IPS-NIHi7 (cell line): Measurements from ENCODE around the gene APOO.

Experiments
- DNase-seq: peaks from one replicate; pipeline ENCODE4 v3.0.0; 2012; ENCODE audit warnings: mixed read lengths; ENCODE audit errors: extremely low spot score

Gene APOO

GRCh38 chrX:23907498-23908218 lies at the start of gene APOO, which contains the start of gene CXorf58:
Gene APOO, minus strand, starts transcription at chrX:23907938. Its CDS starts 236 bp downstream, at chrX:23907702.
Gene CXorf58, plus strand, starts transcription at chrX:23908006. Its CDS starts 2,297 bp downstream, at chrX:23910303.
- DNase-seq, result peak; percentile 97

DNA sequence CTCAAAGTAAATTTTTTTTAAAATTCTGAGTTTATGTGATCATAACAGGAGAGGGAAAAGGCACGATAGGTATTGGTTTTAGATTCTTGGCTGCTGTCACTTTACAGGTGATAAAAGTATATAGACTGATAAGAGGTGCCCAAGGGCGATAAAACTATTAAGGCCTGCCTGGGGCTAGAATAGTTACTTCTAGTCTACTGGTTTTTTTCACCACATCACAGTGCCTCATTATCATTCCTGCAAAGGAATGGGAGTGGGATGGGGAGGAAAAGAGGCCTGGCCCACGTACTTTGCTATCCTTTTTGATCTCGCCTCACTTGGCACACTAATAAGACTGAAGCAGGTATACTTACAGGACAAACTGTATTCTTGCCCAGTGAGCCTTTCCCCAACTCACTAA lies 46.7 kb upstream of the APOO start:
- peak; percentile 24 for DNase-seq

- DNase-seq, result no peak
Observed at GRCh38 chrX:23953908-23954269, 46.2 kb upstream of the APOO start.

DNA sequence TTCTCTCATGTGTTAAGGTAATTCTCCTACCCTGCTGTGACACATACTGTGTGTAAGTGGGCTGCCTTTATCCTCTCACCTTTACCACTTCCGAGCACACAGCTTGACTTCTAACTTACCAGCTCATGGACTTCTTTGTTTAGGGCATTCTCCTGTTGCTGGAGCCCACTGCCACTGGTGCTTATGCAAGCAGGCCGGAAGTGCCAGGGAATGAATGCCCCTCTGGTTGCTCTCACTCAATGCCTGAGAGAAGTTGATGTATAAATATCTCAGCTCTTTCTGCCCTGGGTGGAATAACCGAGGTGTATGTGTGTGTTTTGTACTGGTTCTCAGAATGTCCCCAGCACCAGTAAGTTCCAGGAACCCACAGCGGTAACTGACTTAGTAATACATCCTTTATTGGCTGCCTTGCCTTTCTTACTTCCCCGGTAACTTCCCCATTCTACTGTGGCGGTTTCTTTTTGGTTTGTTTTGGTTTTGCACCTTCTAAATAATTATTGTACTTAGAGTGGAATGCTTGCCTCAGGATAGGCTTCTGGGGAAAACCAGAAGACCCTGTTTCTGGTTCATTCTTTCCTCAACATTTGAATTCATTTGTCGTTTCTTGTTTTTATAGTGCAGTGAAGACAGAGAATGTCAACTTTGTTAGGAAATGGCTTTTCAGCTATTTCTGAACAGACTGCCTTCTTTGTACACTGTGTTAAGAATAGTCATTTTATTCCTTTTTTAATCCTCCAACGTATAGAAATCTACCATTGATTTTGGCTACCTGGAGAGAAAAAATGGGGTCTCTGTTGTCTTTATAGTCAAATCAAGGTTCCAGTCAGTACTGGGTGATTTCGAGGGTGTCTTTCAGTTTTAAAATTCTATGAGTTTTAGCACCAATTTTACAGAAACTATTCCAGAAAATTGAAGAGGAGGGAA lies 45.5 kb upstream of the APOO start:
- peak; percentile 69 for DNase-seq

DNA sequence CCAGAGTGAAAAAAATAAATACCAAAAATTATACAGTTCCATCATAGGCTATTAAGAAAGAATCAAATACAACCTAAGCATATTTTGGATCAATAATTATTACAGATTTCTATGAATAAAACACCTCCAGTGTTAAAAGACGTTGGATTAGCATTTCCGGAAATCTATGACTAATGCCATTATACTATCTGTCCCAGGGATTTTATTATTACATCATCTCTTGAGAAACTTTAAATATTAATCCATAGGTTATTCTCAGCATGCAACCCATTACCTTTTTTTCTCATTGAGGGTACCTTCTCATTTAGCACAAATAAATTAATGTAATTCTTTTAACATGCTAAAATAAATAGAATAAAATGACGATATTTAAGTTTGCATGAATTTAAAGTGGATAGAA lies 44.7 kb upstream of the APOO start:
- no peak for DNase-seq

DNA sequence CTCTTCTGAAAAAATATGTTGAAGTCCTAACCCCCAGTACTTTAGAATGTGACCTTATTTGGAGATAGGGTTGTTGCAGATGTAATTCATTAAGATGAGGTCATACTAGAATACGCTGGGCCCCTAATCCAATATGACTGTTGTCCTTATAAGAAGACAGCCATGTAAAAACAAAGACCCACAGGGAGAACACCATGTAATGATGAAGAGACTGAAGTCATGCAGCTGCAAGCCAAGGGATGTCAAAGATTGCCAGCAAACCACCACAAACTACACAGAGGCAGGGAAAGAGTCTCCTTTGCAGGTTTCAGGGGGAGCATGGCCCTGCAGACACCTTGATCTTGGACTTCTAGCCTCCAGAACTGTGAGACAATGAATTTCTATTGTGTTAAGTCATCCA lies 37.5 kb upstream of the APOO start:
- no peak for DNase-seq

DNA sequence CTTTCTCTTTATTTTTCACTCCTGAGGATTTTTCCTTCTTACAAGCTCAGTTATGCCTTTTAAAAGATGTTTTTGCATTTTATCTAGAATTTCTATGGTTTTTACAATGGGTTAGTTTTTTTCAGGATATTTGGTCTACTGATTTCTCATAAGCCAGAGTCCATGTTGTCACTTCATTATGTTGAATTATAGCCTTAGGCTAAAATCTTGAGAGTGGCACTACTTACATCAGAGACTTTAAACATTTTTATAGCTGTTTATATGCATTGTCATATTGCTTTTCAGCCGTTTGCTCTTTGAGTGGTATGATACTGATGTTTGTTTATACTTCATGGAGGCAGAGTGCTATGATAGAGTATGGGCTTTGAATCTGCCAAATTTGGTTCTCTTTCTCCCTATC lies 36.5 kb upstream of the APOO start:
- DNase-seq, result no peak

DNA sequence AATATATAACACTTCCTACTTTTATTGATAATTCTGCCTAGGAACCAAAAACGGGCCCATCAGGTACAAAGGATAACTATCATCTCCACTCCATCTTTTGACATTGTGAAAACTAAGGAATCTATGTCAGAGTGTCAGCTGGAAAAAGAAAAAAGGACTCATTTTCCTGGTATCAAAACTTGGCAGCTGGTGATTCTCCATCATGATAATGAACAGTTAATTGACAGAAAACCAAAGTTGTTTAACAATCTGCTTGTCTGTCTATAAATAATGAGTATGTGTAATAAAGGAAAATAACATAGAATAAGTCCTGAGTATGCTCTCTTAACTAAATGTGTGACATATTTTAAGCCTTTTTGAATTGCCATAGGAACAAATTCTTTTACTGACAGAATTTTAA lies 31.5 kb upstream of the APOO start:
- DNase-seq, result no peak

GRCh38 chrX:23938690-23939089 lies 31.0 kb upstream of the APOO start:
- no peak for DNase-seq

GRCh38 chrX:23937100-23937499 lies 29.4 kb upstream of the APOO start:
- peak; percentile 26 for DNase-seq

GRCh38 chrX:23936180-23936579 lies 28.4 kb upstream of the APOO start:
- no peak for DNase-seq

DNA sequence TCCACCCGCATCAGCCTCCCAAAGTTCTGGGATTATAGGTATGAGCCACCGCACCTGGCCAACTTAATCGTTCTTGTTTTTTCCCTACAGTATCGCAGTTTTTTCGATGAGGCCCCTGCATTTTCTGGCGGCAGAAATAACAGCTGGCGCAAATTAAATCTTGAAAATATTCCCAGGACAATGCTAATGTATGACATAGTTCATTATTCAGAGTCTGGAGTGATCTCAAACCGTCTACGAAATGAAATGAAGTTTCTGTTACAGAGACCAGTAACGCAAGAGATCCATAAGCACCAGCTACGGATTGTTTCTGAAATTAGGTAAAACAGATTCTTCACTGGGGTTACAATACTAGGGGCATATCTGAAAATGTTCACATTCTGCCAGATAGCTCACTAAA lies 27.4 kb upstream of the APOO start:
- no peak for DNase-seq

DNA sequence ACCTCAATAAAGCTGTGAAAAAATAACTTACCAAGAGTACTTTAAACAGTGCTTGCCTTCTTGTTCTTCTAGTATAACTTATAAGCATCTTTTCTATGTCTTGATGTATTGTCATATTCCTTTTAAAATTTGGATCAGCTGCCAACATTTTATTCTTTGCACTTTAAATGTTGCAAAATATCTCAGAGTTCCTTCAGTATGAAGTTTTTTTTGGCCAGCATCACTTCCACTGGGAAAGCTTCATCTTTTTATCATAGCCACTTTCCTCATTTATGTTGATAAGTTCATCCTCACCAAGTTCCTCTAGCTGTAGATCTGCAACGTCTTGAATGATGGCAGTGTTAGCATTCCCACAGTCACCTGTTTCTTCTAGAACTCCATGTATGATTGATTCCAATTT lies 24.3 kb upstream of the APOO start:
- no peak for DNase-seq

DNA sequence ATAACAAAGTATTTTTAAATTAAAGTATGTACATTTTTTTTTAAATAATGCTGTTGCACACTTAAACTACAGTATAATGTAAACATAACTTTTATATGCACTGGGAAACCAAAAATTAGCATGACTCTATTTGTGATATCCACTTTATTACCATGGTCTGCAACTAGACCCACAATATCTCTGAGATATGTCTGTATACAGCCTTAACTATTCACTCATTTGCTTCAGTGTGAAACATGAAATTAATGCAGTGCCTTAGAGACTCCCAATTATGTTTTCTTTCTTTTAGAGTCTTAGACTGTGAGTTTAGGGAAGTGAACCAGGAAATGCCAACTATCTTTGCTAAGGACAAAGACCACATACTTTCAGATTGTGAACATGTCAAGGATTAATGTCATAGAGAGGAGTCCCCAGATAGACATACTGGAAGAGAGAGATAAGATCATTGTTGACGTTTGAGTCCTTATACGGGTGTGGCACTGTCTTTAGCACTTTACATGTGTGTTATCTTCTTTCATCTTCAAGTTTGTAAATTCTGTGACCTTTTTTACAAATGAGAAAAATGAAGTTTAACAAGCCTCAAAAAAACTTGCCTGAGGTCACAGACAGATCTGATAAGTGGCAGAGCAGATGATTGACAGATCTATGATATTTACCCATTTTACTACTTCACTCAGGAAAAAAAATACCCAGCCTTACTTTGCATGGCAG lies 23.3 kb upstream of the APOO start:
- DNase-seq, result no peak

DNA sequence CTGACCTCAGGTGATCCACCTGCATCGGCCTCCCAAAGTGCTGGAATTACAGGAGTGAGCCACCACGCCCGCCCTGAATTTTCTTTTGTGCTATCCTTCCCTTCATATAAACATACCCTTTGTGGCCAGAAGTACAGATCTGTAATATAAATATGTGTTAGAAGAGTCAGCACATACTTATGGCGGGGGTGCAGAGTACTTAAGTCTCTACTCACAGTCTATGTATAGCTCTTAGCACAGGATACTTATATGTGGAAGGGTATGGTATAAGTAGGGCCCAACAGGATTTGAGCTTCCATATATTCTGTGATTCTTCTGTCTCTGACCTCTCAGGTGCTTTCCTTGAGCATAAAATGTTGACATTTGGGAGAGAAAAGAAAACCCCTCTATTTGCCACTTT lies 18.3 kb upstream of the APOO start:
- DNase-seq, result no peak

- DNase-seq, result no peak
Observed at GRCh38 chrX:23919706-23920320, 12.1 kb upstream of the APOO start.

- DNase-seq, result no peak
Observed at GRCh38 chrX:23919148-23919547, 11.4 kb upstream of the APOO start.

GRCh38 chrX:23911126-23911835 lies 3.5 kb upstream of the APOO start:
- no peak for DNase-seq

DNA sequence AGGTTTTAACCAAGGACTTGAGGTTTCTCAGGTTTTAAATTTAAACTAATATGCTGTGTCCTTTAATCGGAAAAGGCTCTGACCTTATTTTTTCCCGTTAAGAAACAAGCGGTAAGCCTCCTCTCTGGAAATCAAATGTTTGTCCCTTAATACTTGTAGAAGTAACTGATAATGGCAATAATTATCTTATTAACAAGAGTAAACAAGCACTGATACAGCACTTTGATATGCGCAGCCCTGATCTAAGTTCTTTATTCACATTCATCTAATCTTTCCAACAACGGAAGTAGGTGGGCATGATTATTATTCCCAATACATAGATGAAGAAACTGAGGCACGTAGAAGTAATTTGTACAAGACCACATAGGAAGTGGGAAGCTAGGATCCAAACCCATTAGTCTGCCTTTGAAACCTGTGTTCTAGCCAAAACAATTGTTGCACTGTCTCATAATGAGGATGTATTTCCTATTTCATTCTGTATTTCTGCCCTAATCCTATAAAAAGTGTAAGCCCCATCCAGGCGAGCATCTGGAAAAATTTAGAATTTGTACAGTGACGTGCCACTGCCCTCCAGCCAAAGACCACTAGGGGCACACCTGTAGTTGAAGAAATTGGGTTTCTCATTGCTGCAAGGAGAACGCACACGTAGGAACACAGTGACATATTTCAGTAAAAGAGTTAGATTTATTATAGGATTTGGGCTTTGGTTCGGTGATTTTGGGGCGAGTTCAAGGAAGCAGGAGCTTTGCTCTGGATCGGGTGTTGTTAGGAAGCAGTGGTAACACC lies 674 bp upstream of the APOO start:
- DNase-seq, result no peak

DNA sequence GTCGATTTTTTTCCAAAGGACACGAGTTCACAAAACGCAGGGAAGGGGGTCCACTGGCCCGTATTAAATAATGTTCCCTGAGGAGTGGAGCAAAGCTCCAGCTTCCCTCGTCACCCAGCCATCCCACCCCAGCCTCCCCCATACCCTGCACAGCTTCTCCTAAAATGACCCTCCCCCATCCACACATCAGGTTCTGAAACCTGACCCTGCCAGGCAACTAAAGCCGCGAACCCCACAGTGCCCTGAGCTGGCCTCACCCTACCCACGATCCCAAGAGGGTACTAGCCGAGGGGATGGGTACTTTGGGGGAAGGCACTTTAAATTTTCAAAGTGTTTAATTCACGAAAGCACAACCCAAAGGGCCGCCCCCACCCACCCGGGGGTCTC lies 634 bp downstream of the APOO start:
- DNase-seq, result peak; percentile 53

DNA sequence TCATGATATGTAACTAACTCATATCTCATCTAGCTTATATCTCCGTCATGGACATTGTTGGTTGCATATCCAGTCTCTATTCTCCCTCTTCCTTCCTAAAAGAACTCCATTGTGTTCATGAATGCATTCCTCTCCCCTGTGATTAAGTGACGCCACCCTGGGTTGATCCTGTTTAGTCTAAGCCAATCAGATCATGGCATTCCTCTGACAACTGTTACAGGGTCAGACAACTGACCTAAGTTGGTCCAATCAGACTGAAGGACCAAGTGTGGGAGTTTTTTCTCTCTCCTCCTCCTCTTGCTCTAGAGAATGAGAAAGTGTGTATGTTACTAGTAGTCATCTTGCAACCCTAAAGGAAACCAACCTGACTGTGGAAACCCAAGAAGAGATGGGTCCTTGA lies 3.6 kb downstream of the APOO start:
- no peak for DNase-seq
